Left ventricle myocardium inferior (tissue), 1 donor: ENCODE measurements around the gene GJD2. TPM values are rescaled to one million over a fixed set of nuclear protein-coding genes. Genes with fewer than 3 reads are reported as not detected.

Source experiments
- DNase-seq: peaks from one replicate; pipeline ENCODE4 v3.0.0-alpha.2; 2020
- H3K27ac ChIP-seq: fragments of 200-600 bp; replicated peaks from 2 replicates; pipeline ENCODE4 v1.8.0; 2021
- H3K27me3 ChIP-seq: fragments of 200-600 bp; 2 replicates; pipeline ENCODE4 v1.8.0; 2021; ENCODE audit warnings: low read depth
- H3K36me3 ChIP-seq: fragments of 200-600 bp; 2 replicates; pipeline ENCODE4 v1.8.0; 2021
- H3K4me1 ChIP-seq: fragments of 200-600 bp; 2 replicates; pipeline ENCODE4 v1.8.0; 2021
- H3K4me3 ChIP-seq: fragments of 200-600 bp; 2 replicates; pipeline ENCODE4 v1.8.0; 2021; ENCODE audit warnings: mild to moderate bottlenecking, moderate library complexity
- H3K9me3 ChIP-seq: fragments of 200-600 bp; replicated peaks from 2 replicates; pipeline ENCODE4 v1.8.0; 2021
- CTCF ChIP-seq: fragments of 200-600 bp; IDR thresholded peaks from 2 replicates; pipeline ENCODE4 v1.8.0; 2021; ENCODE audit warnings: antibody characterized with exemption, mild to moderate bottlenecking, borderline replicate concordance
- intact Hi-C: fragments of 100-400 bp; cut with micrococcal nuclease; formaldehyde crosslinking; loops from one replicate; pipeline ENCODE4 v1.11.0; 2022
- total RNA-seq: library from RNA; stranded (reverse); fragmentation: NEBNext Ultra II Directional; extraction: Animal tissue kit (Norgen Biotek cat#: 25700); gene quantifications from one replicate; pipeline ENCODE4 v1.2.1, GENCODE V29; 2021
- donor health status: DM: no; HTN: yes; CAD: no; lungs with severe emphysema.

GJD2 gene
- total RNA-seq, 1 donor from 2014 or later: not detected

GRCh38 chr15:34759992-34760391, 5.2 kb upstream of the GJD2 start:
- peaks cover 5% of the 10 kb centered on the region for H3K4me1 ChIP-seq
- H3K27me3 ChIP-seq: peaks cover 49% of the 10 kb centered on the region
- H3K4me3 ChIP-seq: no peak overlapping the region
- no peak overlapping the region for H3K27ac ChIP-seq
- no peaks in the 10 kb centered on the region for H3K9me3 ChIP-seq
- TF ChIP-seq CTCF: no peak
- no peaks in the 10 kb centered on the region for H3K36me3 ChIP-seq
- no peak for DNase-seq
- intact Hi-C loops: no loop called here

GRCh38 chr15:34759347-34759746, 4.5 kb upstream of the GJD2 start:
- TF ChIP-seq CTCF: no peak
- H3K27me3 ChIP-seq: peaks cover 55% of the 10 kb centered on the region
- no peaks in the 10 kb centered on the region for H3K9me3 ChIP-seq
- H3K4me3 ChIP-seq: no peak overlapping the region
- no peak for DNase-seq
- intact Hi-C loops: no loop called here
- no peaks in the 10 kb centered on the region for H3K36me3 ChIP-seq
- peaks cover 11% of the 10 kb centered on the region for H3K4me1 ChIP-seq
- H3K27ac ChIP-seq: no peak overlapping the region

GRCh38 chr15:34757262-34757661, 2.5 kb upstream of the GJD2 start:
- no peak for DNase-seq
- Histone ChIP-seq H3K36me3 (no peaks in the 10 kb centered on the region), H3K4me3 (no peak overlapping the region), H3K27ac (no peak overlapping the region), H3K9me3 (no peaks in the 10 kb centered on the region), H3K4me1 (peaks cover 13% of the 10 kb centered on the region), H3K27me3 (peaks cover 74% of the 10 kb centered on the region)
- no peak for TF ChIP-seq CTCF
- intact Hi-C loops: no loop called here

GRCh38 chr15:34755419-34755773, 598 bp upstream of the GJD2 start:
- DNase-seq: no peak
- H3K27me3 ChIP-seq: peaks cover 77% of the 10 kb centered on the region
- H3K36me3 ChIP-seq: no peaks in the 10 kb centered on the region
- no peak for TF ChIP-seq CTCF
- H3K4me1 ChIP-seq: peaks cover 13% of the 10 kb centered on the region
- H3K4me3 ChIP-seq: peak overlapping the region; percentile 62
- intact Hi-C loops: no loop called here
- no peaks in the 10 kb centered on the region for H3K9me3 ChIP-seq
- H3K27ac ChIP-seq: no peak overlapping the region

GRCh38 chr15:34754171-34754601, 612 bp downstream of the GJD2 start:
- no peak for TF ChIP-seq CTCF
- peak overlapping the region; percentile 62 for H3K4me3 ChIP-seq
- no peak overlapping the region for H3K27ac ChIP-seq
- H3K9me3 ChIP-seq: no peaks in the 10 kb centered on the region
- DNase-seq: no peak
- H3K4me1 ChIP-seq: peaks cover 13% of the 10 kb centered on the region
- H3K36me3 ChIP-seq: no peaks in the 10 kb centered on the region
- intact Hi-C loops: no loop called here
- H3K27me3 ChIP-seq: peaks cover 77% of the 10 kb centered on the region
